ENCODE data around the gene EFNA1. TPM values are rescaled to one million over a fixed set of nuclear protein-coding genes. Genes with fewer than 3 reads are reported as not detected.

EFNA1 gene
- total and polyA plus RNA-seq, 11 donors: 22.8 to 103 (median 37.2) TPM

DNA sequence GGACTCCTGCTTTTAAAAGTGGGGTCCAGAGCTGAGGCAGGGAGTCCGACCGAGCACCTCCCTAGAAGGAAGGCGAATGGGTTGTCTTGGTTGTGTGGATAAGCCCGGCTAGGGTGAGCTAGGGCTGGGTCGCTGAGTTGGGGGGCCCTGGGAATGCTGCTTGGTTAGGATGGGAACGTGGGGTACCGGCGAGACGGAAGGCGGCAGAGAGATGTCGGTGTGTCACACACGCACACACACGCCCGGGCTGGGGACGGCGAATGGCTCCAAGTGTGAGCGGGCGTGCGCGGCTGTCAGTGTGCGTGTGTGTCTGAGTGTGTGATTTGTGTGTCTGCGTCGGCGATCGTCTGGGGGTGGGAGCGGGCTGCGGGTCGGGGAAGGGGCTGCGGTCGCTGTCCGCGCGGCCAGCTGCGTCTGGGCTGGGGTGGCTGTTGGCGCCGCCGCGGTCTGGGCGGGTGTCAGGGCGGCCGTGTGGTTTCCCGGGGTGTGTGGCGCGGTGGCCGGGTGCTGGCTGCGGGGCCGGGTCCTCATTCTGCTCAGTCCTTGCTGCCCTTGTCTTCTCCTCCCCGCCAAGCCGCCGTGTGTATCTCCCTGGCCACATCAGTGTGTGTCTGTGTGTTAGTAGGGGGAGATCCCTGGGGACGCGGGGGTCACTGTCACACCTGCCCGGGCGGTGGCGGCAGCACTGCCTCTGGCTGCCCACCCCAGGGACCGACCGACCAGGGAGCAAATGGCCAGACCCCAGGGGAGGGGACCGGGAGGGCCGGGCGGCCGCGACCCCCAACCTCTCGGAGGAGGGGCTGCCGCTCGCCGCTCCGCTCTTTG lies 48.0 kb upstream of the EFNA1 start:
- peaks cover 38 to 59% (median 49%) of the 10 kb centered on the region in 9 donors for H3K27me3 ChIP-seq

DNA sequence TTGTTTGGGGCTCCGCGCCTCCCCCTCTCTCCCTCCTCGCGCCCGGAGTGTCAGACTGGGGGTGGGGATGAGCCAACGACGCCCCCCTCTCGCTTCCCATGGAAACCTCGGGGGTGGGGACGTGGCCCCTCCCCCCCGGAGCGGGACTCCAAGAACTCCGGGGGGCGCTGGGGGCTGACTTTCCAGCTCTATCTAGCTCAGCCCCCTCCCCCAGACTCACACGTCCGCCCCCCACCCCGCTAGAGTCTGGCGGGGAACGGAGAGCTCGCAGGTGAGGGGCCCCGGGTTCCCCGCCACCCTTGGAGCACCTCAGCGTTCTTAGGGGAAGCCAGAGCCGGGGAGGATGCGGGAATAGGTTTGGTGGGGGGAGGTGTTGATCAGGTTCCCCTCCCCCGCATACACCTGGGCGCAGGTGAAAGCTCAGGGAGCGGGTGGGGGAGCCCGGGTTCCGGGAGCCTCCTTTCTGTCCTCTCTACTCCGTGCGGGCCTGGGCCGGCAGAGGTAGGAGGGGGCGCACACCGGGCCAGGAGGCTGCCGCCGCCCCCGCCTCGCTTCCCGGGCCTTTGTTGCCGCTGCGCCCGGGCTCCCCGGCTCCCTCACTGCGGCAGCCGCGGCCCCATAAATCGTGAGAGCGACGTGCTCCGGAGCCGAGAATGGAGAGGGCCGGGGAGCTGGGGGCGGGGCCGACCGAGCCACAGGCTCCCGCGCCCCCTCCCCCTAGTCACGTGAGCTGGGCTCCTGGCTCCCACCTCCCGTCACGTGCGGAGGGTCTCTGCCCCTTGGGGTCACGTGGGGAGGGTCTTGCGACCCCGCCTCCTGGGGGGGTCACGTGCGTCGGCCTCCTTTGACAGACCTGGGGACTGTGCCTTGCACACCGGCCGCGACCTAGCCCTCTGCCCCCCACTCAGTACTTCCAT lies 47.1 kb upstream of the EFNA1 start:
- intact Hi-C loops (cut with DNase I): loop anchor here in 5 of 10 donors (5.0 to 10.0 kb wide), 7 partner anchors 33 to 526 kb away; partner anchors contain the start of genes PYGO2 (in 2 of the 5), PBXIP1 (in 1 of the 5) and UBE2Q1 (in 1 of the 5)
- peaks cover 13 to 65% (median 50%) of the 10 kb centered on the region in 12 donors for H3K4me1 ChIP-seq
- peaks cover 38 to 59% (median 49%) of the 10 kb centered on the region in 9 donors for H3K27me3 ChIP-seq
- H3K9me3 ChIP-seq: no peaks in the 10 kb centered on the region
- no peak overlapping the region for H3K27ac ChIP-seq
- TF ChIP-seq POLR2A (IDR thresholded peaks at IDR 0.05) (no peak), CTCF (IDR thresholded peaks at IDR 0.05) (no peak)
- DNase-seq: peak in 1 of 5 donors; percentile 61
- no peaks in the 10 kb centered on the region for H3K36me3 ChIP-seq
- WGBS, 4 donors: 0 to 2% (median 1%) methylated on average over 6 to 71 of the region's 71 CpGs
- no peak for ATAC-seq
- peak overlapping the region in 11 of 12 donors; percentile 4 to 56 (median 31) for H3K4me3 ChIP-seq

More for the DNA sequence above, 48.0 kb upstream of the EFNA1 start:
- TF ChIP-seq POLR2A (IDR thresholded peaks at IDR 0.05): no peak
- TF ChIP-seq CTCF (IDR thresholded peaks at IDR 0.05): no peak
- WGBS, 4 donors: 1 to 2% (median 1%) methylated on average over 37 to 67 of the region's 67 CpGs
- no peaks in the 10 kb centered on the region for H3K36me3 ChIP-seq
- DNase-seq (peak in 1 of 5 donors; percentile 61), ATAC-seq (no peak)
- H3K4me1 ChIP-seq: peaks cover 13 to 62% (median 48%) of the 10 kb centered on the region in 12 donors
- intact Hi-C loops (cut with DNase I): loop anchor here in 5 of 10 donors (5.0 to 10.0 kb wide), 7 partner anchors 32 to 525 kb away; partner anchors contain the start of genes PYGO2 (in 2 of the 5), PBXIP1 (in 1 of the 5) and UBE2Q1 (in 1 of the 5)
- no peak overlapping the region for H3K27ac ChIP-seq
- H3K4me3 ChIP-seq: peak overlapping the region in 11 of 12 donors; percentile 4 to 60 (median 51)
- no peaks in the 10 kb centered on the region for H3K9me3 ChIP-seq

DNA sequence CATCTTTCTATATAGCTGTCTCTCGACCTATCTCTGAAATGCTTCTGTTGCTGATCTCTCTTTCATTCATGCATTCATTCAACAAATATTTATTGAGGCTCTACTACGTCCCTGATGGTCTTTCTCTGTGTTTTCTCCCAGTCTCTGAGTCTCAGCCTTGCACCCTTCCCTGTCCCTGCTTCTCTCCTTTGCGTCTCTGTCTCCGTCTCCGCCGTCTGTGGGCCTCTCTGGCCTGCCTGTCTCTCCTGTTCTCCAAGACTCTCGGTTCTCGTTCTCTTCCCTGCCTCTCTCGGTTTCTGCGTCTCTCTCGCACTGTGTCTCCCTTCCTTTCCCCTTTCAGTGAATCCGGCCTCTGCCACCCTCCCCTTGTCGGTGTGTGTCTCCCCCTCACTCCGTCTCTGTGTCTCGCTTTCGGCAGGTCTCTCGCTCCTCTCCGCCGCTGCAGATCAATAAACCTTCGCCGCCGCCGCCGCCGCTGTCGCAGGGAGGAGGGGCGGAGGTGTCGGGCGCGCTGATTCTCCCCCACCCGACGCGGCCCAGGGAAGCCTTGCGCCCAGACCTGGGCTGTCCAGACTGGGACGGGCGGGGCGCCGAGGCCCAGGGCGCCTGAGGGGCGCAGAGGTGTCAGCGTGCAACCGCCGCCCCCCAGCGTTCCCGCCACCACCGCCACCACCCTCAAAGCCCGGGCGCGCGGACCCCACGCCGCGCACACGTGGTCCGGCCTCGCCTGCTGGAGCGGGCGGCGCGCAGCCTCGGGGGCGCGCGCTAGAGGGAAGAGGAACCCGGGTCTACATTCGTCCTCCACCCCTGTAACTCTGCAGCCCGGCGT lies 46.0 kb upstream of the EFNA1 start:
- H3K4me1 ChIP-seq: peaks cover 13 to 77% (median 58%) of the 10 kb centered on the region in 12 donors
- TF ChIP-seq CTCF (IDR thresholded peaks at IDR 0.05) (no peak), POLR2A (IDR thresholded peaks at IDR 0.05) (no peak)
- H3K27me3 ChIP-seq: peaks cover 38 to 59% (median 49%) of the 10 kb centered on the region in 9 donors
- ATAC-seq (no peak), DNase-seq (peak in 1 of 5 donors; percentile 59)
- peak overlapping the region in 7 of 12 donors; percentile 9 to 44 (median 21) for H3K4me3 ChIP-seq
- H3K36me3 ChIP-seq: no peaks in the 10 kb centered on the region
- no peak overlapping the region for H3K27ac ChIP-seq
- intact Hi-C loops (cut with DNase I): loop anchor here in 5 of 10 donors (5.0 to 10.0 kb wide), 7 partner anchors 34 to 527 kb away; partner anchors contain the start of genes PYGO2 (in 2 of the 5), PBXIP1 (in 1 of the 5) and UBE2Q1 (in 1 of the 5)
- H3K9me3 ChIP-seq: no peaks in the 10 kb centered on the region
- WGBS, 4 donors: 3 to 5% (median 3%) methylated on average over 47 to 68 of the region's 68 CpGs

Measured in heart left ventricle (tissue), 16 donors.